Measurements from ENCODE around the gene RNF19B.

RNF19B gene

GRCh38 chr1:32894681-32895080 is 69.9 kb downstream of the RNF19B start:
- no peaks in the 10 kb centered on the region for H3K36me3 ChIP-seq (ENCODE audit: control insufficient read depth, insufficient read depth, low read length)
- H3K9ac ChIP-seq (ENCODE audit: low read length), result no peak overlapping the region
- peaks cover 9% of the 10 kb centered on the region for H3K27me3 ChIP-seq (ENCODE audit: control insufficient read depth, insufficient read depth, low read length)
- peaks cover 22% of the 10 kb centered on the region for H3K4me1 ChIP-seq (ENCODE audit: control insufficient read depth, insufficient read depth, low read length)
- H3K4me3 ChIP-seq (ENCODE audit: low read length), result no peak overlapping the region
- no peaks in the 10 kb centered on the region for H3K9me3 ChIP-seq (ENCODE audit: control insufficient read depth, low read length)

DNA sequence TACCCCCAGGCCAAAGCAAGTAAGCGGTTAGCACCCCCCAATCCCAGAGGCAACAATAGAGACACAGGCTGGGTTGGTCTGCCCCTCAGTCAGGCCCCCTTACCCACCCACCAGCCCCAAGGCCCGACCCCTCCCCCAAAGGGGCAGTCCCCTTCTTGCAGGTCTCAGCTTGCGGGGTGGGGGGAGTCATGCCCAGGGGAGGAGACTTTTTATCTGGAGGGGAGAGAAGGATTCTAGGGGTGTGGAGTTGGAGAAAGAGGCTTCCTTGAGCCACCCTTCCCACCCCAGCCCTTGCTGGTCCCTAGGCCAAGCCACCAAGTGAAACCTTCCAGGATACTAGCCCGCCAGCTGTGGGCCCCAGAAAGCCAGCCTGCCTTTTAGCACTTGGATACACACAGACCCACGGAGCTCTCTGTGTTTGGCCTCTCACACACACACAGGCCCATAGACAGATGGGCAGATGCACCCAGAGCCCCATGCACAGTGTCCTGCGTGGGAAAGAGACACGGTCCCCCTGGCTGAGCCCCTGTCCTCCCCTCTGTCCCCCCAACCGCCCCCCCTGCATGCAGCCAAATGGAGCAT is 70.5 kb downstream of the RNF19B start:
- Histone ChIP-seq H3K9me3 (ENCODE audit: control insufficient read depth, low read length) (no peaks in the 10 kb centered on the region), H3K27me3 (ENCODE audit: control insufficient read depth, insufficient read depth, low read length) (peaks cover 9% of the 10 kb centered on the region), H3K9ac (ENCODE audit: low read length) (peak overlapping the region; percentile 47), H3K4me3 (ENCODE audit: low read length) (no peak overlapping the region), H3K36me3 (ENCODE audit: control insufficient read depth, insufficient read depth, low read length) (no peaks in the 10 kb centered on the region), H3K4me1 (ENCODE audit: control insufficient read depth, insufficient read depth, low read length) (peaks cover 19% of the 10 kb centered on the region)

DNA sequence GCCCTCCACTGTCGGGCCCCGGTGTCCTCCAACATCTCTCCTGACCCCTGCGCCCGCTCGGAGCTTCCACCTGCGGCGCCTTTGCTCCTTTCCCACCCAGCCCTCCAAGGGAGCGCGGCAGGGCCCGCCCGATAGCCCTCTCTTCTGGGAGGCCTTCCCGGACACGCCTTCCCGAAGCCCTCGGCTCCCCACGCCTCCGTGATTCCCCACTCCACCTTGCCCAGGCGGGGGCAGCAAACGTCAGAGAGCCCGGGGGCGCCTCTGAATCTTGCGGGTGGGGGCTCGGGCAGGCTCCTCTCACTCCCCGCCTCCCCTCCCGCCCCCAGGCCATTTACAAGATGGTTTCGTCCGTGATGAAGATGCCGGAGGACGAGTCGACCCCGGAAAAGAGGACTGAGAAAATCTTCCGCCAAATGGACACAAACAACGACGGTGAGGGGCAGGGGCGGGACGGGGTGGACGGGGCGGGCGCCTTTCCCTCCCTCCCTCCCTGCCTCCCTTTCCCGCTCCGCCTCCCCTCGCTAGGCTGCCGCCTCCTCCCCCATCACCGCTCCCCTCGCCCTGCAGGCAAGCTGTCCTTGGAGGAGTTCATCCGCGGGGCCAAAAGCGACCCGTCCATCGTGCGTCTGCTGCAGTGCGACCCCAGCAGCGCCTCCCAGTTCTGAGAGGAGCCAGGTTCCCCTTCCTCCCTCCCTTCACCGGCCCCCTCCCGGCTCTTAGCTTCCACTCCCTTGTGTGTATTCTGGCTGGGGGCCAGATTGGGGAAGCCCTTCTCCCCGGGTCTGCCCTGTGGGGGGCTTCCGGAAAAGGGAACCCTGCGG is 71.2 kb downstream of the RNF19B start:
- Histone ChIP-seq H3K4me3 (ENCODE audit: low read length) (peak overlapping the region; percentile 25), H3K9ac (ENCODE audit: low read length) (peak overlapping the region; percentile 47), H3K4me1 (ENCODE audit: control insufficient read depth, insufficient read depth, low read length) (peaks cover 15% of the 10 kb centered on the region), H3K27me3 (ENCODE audit: control insufficient read depth, insufficient read depth, low read length) (peaks cover 10% of the 10 kb centered on the region), H3K9me3 (ENCODE audit: control insufficient read depth, low read length) (no peaks in the 10 kb centered on the region), H3K36me3 (ENCODE audit: control insufficient read depth, insufficient read depth, low read length) (no peaks in the 10 kb centered on the region)

GRCh38 chr1:32892368-32893197 is 72.0 kb downstream of the RNF19B start:
- Histone ChIP-seq H3K9me3 (ENCODE audit: control insufficient read depth, low read length) (no peaks in the 10 kb centered on the region), H3K36me3 (ENCODE audit: control insufficient read depth, insufficient read depth, low read length) (no peaks in the 10 kb centered on the region), H3K27me3 (ENCODE audit: control insufficient read depth, insufficient read depth, low read length) (peaks cover 15% of the 10 kb centered on the region), H3K9ac (ENCODE audit: low read length) (peak overlapping the region; percentile 47), H3K4me3 (ENCODE audit: low read length) (no peak overlapping the region), H3K4me1 (ENCODE audit: control insufficient read depth, insufficient read depth, low read length) (peaks cover 15% of the 10 kb centered on the region)

GRCh38 chr1:32891630-32892029 is 73.0 kb downstream of the RNF19B start:
- Histone ChIP-seq H3K9me3 (ENCODE audit: control insufficient read depth, low read length) (no peaks in the 10 kb centered on the region), H3K9ac (ENCODE audit: low read length) (no peak overlapping the region), H3K27me3 (ENCODE audit: control insufficient read depth, insufficient read depth, low read length) (peaks cover 25% of the 10 kb centered on the region)

GRCh38 chr1:32891241-32891570 is 73.4 kb downstream of the RNF19B start:
- Histone ChIP-seq H3K27me3 (ENCODE audit: control insufficient read depth, insufficient read depth, low read length) (peaks cover 28% of the 10 kb centered on the region), H3K9me3 (ENCODE audit: control insufficient read depth, low read length) (no peaks in the 10 kb centered on the region), H3K9ac (ENCODE audit: low read length) (no peak overlapping the region), H3K4me1 (ENCODE audit: control insufficient read depth, insufficient read depth, low read length) (peaks cover 15% of the 10 kb centered on the region), H3K4me3 (ENCODE audit: low read length) (no peak overlapping the region), H3K36me3 (ENCODE audit: control insufficient read depth, insufficient read depth, low read length) (no peaks in the 10 kb centered on the region)

More at GRCh38 chr1:32891630-32892029, 73.0 kb downstream of the RNF19B start:
- Histone ChIP-seq H3K36me3 (ENCODE audit: control insufficient read depth, insufficient read depth, low read length) (no peaks in the 10 kb centered on the region), H3K4me3 (ENCODE audit: low read length) (no peak overlapping the region), H3K4me1 (ENCODE audit: control insufficient read depth, insufficient read depth, low read length) (peaks cover 15% of the 10 kb centered on the region)

- H3K9me3 ChIP-seq (ENCODE audit: control insufficient read depth, low read length), result no peaks in the 10 kb centered on the region
- peaks cover 33% of the 10 kb centered on the region for H3K27me3 ChIP-seq (ENCODE audit: control insufficient read depth, insufficient read depth, low read length)
- H3K9ac ChIP-seq (ENCODE audit: low read length), result no peak overlapping the region
- H3K4me3 ChIP-seq (ENCODE audit: low read length), result no peak overlapping the region
- peaks cover 15% of the 10 kb centered on the region for H3K4me1 ChIP-seq (ENCODE audit: control insufficient read depth, insufficient read depth, low read length)
- H3K36me3 ChIP-seq (ENCODE audit: control insufficient read depth, insufficient read depth, low read length), result no peaks in the 10 kb centered on the region
These were observed 73.9 kb downstream of the RNF19B start for GRCh38 chr1:32890516-32891240.

DNA sequence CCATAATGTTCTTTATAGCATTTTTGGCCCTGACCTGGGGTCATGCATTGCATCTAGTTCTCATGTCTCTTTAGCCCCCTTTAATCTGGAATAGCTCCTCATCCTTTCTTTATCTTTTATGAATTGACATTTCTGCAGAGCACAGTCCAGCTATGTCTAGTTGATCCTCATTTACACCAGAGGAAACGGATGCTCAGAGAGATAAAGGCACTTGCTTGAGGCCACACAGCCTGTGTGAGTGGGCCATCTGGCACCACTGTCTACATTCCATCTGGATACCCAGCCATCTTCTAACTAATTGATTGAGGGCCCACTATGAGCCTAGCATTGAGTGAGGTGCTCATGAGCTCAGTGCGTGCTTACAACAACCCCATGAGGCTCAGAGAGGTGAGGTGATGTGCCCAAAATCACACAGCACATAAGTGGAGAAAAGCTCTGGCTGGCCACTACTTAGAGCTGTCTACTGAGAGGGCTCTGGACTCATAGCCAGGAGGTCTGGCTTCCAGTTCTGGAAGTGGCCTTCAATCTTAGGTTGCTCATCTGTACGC is 74.8 kb downstream of the RNF19B start:
- Histone ChIP-seq H3K4me3 (ENCODE audit: low read length) (no peak overlapping the region), H3K36me3 (ENCODE audit: control insufficient read depth, insufficient read depth, low read length) (no peaks in the 10 kb centered on the region), H3K4me1 (ENCODE audit: control insufficient read depth, insufficient read depth, low read length) (peaks cover 15% of the 10 kb centered on the region), H3K27me3 (ENCODE audit: control insufficient read depth, insufficient read depth, low read length) (peaks cover 42% of the 10 kb centered on the region), H3K9ac (ENCODE audit: low read length) (no peak overlapping the region), H3K9me3 (ENCODE audit: control insufficient read depth, low read length) (no peaks in the 10 kb centered on the region)

- no peak overlapping the region for H3K4me3 ChIP-seq (ENCODE audit: low read length)
- H3K4me1 ChIP-seq (ENCODE audit: control insufficient read depth, insufficient read depth, low read length), result peaks cover 11% of the 10 kb centered on the region
- no peaks in the 10 kb centered on the region for H3K9me3 ChIP-seq (ENCODE audit: control insufficient read depth, low read length)
- H3K9ac ChIP-seq (ENCODE audit: low read length), result no peak overlapping the region
- H3K36me3 ChIP-seq (ENCODE audit: control insufficient read depth, insufficient read depth, low read length), result no peaks in the 10 kb centered on the region
- peaks cover 49% of the 10 kb centered on the region for H3K27me3 ChIP-seq (ENCODE audit: control insufficient read depth, insufficient read depth, low read length)
These were observed 75.8 kb downstream of the RNF19B start for GRCh38 chr1:32888677-32889420.

GRCh38 chr1:32888134-32888533 is 76.5 kb downstream of the RNF19B start:
- Histone ChIP-seq H3K9ac (ENCODE audit: low read length) (no peak overlapping the region), H3K27me3 (ENCODE audit: control insufficient read depth, insufficient read depth, low read length) (peaks cover 53% of the 10 kb centered on the region), H3K4me1 (ENCODE audit: control insufficient read depth, insufficient read depth, low read length) (peaks cover 5% of the 10 kb centered on the region), H3K9me3 (ENCODE audit: control insufficient read depth, low read length) (no peaks in the 10 kb centered on the region), H3K4me3 (ENCODE audit: low read length) (no peak overlapping the region), H3K36me3 (ENCODE audit: control insufficient read depth, insufficient read depth, low read length) (no peaks in the 10 kb centered on the region)

DNA sequence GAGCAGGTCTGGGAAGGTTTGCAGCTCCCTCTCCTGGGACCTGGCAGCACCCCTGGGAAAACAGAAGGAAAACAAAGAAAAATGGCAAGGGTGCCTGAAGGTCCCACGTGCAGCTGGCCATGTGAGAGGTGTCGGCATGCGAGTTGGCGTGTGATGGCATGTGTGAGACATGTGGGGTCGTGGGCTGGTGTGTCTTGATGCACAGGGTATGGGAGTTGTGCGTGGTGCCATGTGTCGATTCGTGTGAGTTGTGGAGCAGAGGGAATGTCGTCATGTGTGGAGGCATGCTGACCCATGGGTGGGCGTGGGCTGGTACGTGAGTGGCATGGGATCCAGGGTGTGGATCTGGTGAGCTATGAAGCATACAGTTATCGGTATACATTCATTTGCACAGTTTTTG is 77.0 kb downstream of the RNF19B start:
- H3K9ac ChIP-seq (ENCODE audit: low read length), result no peak overlapping the region
- H3K27me3 ChIP-seq (ENCODE audit: control insufficient read depth, insufficient read depth, low read length), result peaks cover 51% of the 10 kb centered on the region
- no peaks in the 10 kb centered on the region for H3K36me3 ChIP-seq (ENCODE audit: control insufficient read depth, insufficient read depth, low read length)
- peaks cover 3% of the 10 kb centered on the region for H3K4me1 ChIP-seq (ENCODE audit: control insufficient read depth, insufficient read depth, low read length)
- no peak overlapping the region for H3K4me3 ChIP-seq (ENCODE audit: low read length)
- no peaks in the 10 kb centered on the region for H3K9me3 ChIP-seq (ENCODE audit: control insufficient read depth, low read length)
